ENCODE results near the gene STK10.

Gene STK10

DNA sequence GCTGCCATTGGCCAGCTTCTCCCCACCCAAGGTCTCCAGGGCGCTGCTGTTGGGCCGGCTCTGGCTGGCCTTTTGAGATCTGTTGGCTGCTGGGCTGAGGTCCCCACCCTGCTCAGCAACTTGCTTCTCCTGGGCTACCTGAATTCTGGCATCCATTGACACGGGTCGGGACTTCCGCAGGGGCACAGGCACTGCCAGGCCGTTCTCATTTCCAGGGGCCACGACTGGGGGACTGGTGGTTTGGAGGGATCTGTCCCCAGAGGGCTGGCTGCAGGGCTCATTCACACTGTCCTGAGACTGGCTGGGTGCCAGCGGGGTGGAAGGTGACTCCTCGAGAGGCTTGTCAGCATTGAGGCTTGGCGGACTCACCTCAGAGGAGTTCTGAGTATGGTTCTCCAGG is 94.5 kb downstream of the STK10 start:
- in situ Hi-C loops (cut with MboI; ENCODE audit: low sequenced_read_pairs), result no loop called here

DNA sequence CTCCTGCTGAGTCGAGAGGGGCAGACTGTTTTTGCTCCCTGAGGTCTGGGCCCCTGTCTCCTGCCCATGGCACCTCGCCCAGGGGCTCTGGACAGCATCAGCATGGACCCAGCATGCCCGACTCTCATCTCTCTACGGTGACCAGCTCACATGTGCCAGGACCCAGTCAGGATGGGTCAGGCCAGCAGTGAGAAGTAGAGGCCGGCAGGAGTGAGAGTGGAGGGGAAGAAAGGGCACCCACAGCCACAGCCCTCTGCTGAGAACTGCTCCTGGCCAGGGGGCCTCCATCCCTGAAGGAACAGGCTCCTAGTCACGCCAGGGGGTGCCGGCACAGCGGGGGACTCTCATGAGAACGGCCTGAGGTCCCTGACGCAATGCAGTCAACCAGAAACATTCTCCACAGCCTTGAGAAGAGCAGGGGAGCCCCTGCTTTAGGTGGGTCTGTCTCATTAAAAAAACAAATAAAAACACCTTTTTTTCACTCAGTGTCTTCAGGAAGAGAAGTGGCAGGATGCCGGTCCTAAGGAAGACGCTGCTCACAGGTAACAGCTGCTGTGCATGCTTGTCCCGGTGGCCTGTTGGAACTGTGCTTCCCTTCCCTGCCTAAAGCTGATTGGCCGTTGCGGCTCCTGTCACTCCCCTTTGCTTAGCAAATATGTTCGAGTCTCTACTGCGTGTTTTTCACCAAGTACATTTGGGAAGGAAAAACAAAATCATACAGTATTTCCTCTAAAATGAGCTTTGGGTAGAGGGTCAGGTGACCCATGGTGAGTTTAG is 95.9 kb downstream of the STK10 start:
- in situ Hi-C loops (cut with MboI; ENCODE audit: low sequenced_read_pairs), result no loop called here

DNA sequence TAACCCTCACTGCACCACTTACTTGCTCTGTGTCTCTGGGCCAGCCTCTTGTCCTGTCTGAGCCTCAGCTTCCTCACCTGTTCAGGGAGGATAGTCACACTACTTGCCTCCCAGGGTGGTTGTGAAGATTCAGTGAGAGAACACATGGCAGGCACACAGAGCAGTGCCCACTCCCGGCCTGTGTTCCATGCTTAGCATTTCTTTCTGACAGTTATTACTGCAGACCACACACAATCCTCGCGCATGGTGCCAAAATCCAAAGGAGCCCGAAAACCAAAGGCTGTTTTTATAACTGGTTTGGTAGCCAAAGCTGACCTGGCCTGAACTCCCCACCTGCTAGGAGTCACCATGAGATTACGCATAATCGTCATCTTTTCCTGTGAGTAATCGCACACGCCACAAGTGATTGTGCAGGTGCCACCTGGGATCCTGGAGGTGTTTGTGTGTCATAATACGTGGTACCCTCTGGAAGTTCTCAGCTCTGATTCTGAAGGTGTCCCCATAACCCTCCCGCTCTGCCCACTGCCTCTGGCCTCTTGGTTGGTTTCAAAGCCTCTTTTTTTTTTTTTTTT is 97.0 kb downstream of the STK10 start:
- in situ Hi-C loops (cut with MboI; ENCODE audit: low sequenced_read_pairs), result no loop called here

DNA sequence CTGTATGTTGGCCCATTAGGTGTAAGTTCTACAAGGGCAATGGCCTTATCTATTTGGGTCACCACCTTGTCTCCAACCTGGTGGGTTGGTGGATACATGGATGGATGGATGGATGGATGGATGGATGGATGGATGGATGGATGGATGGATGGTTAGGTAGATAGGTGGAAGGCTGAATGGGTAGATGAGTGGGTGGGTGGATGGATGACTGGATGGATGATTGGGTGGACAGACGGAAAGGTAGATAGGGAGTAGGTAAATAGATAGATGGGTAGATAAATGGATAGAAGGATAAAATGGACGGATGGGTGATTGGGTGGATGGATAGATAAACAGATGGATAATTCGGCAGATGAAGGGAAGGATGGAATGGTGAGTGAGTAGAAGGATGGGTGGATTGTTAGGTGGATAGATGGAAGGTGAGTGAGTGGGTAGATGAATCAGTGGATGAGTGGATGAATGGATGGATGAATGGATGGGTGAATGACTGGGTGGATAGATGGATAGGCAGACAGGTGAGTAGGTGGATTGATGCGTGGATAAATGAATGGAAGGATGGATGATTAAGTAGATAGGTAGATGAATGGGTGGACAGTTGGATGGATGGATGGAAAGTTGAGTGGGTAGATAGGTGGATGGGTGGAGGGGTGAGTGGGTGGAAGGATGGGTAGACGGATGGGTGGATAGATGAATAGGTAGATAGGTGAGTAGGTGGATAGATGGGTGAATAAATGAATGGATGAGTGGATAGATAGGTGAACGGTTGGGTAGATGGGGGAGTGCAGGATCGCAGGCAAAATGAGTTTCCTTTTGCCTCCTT is 98.5 kb downstream of the STK10 start:
- in situ Hi-C loops (cut with MboI; ENCODE audit: low sequenced_read_pairs), result no loop called here

DNA sequence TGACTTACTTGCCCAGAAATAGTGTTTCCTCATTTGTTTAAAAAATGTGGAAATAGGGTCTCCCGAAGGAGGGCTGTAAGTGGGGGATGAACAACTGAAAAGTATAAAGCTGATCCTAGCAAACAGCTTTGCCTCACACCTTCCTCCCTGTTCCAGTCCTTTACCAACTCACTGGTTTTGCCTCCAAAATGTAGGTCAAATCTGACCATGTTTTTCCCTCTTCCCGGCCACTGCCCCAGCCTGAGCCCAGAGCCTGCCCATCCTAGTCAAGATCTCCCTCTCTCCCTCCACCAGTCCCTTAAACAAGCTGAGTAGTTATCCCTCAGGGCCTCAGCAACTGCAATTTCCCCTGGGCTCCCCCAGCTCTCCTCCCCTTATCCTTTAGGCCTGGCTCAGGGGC is 99.2 kb downstream of the STK10 start:
- in situ Hi-C loops (cut with MboI; ENCODE audit: low sequenced_read_pairs), result no loop called here

DNA sequence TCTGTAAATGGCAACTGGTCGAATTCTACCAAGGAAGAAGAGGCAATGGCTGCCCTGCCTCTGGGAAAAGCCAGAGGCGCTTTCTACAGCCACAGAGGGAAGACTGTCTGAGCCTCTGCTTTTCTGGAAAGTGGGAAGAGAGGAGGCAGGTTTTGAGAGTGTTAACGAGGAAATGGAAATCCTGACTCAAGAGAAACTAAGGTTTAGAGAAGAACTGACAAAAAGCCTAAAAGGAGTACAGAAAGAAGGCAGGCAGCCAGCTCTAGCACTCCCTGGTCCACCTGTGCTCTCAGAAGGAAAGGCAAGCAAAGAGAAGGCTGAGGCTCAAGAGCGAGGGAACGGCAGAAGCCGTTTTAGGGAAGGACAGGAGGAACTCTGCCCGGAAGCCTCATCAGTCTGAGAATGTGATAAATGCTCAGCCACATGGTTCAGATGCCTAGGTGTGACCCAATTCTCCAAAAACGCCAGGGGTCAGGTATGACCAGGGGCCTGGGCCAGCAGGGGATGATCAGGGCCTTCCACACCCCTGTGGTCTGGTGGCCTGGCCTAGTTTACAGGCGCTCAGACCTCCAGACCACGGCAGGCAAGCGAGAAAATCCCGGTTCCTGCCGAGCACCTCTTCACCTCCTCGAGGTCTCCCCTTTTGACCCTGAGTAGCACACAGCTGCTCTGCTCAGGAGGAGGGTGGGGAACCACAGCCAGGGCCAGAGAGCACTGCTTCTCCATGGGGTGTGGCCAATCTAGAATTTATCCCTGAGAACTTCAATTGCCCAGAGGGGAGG is 101.6 kb downstream of the STK10 start:
- in situ Hi-C loops (cut with MboI; ENCODE audit: low sequenced_read_pairs), result no loop called here

DNA sequence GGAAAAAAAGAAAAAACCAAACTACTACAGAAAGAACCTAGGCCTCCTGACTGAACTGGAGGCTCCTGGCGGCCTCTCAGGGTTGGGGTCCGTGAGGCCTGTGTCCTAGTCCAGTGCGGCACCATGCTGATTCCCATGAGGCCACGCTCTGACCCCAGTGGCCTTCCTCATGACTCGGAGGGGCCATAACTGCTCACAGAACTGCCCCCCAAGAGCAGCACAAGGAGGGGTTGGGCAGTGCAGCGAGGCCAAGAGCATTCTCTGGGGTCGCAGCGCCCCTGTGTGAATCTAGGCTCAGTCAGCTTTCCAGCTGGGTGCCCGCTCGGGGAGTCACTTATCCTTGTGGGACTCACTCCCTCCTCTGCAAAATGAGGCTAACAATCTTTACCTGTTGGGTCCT is 102.3 kb downstream of the STK10 start:
- in situ Hi-C loops (cut with MboI; ENCODE audit: low sequenced_read_pairs), result no loop called here

DNA sequence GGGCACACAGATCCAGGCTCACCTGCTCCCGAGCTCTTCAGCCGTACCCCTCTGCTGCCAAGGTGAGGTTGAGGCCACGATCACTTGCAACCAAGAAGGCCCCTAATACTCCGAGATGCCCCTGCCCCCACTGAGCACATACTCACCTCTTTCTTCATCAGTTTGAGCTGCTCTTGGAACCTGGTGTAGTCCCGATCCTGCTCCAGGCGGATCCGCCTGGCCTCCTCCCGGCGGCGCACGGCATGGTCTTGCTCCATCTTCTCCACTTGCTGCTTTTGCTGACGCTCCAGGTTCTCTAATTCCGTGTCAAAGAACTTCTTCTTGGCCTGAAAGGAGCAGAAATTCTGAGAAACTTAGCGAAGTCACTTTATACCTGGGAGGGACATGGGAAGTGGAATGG is 105.8 kb downstream of the STK10 start:
- in situ Hi-C loops (cut with MboI; ENCODE audit: low sequenced_read_pairs), result no loop called here

DNA sequence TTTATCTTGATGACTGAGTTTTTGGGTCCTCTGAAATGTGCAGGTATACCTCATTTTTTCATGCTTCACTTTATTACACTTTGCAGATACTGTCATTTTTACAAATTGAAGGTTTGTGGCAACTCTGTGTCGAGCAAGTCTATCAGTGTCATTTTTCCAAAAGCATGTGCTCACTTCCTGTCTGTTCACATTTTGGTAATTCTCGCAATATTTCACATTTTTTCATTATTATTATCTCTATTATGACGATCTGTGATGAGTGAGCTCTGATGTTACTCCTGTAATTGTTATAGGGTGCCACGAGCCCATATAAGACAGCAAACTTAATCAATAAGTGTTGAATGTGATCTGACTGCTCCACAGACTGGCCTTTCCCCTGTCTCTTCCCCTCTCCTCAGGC is 108.1 kb downstream of the STK10 start:
- in situ Hi-C loops (cut with MboI; ENCODE audit: low sequenced_read_pairs), result no loop called here

DNA sequence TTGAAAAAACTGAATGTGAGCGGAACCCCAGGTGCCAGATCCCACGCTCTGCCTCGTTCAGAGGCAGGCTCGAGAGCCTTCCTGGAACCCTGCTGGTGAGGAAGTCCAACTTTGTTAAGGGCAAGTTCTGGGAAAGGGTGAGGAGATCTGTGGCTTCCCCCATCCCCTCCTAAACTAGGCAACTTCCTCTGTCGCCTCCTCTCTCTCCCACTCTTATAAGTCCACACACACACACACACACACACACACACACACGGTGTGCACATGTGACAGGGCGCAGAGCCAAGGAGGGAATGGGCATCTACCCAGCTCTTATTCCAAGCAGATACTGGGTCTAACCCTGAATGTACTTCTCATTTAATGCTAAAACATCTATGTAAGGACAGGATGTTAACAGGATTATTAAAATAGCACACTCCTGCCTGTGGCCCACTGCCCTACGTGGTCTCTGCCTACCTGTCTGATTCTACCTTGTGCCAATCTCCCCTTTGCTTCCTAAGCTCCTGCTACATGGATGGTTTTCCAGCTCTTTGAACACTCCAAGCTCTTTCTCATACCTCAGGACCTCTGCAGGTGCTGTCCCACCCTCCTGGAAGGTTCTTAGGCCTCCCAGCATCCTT is 109.2 kb downstream of the STK10 start:
- in situ Hi-C loops (cut with MboI; ENCODE audit: low sequenced_read_pairs), result no loop called here

DNA sequence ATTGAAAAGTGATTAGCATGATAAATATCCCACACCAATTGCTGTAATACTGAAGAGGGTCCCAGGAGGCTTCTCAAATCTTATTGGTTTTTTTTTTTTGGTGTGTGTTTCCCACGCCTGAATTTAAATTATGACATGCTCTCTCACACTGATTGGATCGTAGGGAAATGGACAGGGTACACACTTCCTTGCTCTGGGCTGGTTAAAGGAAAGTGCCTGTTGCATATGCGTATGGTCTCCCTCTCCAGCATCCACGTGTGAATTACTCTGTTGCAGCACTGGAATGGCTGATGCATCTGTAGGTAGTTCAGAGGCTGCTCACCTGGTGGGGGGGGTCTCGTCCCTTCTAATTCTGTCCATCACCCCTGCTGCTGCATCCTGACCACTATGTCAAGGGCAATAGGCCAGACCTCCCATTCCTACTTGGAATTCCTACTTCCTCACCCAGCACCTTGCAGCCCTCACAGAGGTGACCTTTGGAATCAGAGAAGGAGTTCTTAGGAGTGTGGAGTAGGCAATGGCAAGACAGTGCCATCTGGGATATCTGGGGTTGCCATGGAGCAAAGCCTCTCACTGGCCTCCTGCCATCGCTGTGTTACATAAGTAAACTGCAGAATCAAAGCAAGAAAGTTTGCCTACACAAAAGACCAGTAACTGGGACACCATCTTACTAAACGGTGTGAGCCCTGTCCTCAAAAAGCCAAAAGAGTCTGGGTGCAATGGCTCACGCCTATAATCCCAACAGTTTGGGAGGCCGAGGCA is 110.2 kb downstream of the STK10 start:
- in situ Hi-C loops (cut with MboI; ENCODE audit: low sequenced_read_pairs), result no loop called here

DNA sequence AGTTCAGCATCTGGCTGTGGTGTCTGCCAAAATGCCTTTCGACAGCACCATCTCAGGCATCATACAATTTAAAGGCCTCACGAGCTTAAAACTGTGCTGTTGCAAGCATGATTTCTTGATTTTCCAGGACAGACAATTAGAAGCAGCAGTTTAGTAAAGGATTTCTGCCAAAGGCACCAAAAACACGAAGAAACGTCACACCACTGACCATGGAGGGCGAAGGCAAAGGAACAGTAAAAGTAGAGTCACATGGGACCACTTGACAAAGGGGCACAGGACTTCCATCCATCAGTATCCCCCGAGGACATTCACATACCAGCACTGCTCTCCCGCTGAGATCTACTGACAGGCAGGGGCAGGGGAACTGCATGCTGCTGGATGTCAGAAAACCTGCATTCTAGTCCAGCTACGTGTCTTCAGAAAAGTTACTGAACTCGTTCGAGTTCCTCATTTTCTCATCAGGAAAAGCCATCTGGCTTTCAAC is 111.2 kb downstream of the STK10 start:
- in situ Hi-C loops (cut with MboI; ENCODE audit: low sequenced_read_pairs), result no loop called here

DNA sequence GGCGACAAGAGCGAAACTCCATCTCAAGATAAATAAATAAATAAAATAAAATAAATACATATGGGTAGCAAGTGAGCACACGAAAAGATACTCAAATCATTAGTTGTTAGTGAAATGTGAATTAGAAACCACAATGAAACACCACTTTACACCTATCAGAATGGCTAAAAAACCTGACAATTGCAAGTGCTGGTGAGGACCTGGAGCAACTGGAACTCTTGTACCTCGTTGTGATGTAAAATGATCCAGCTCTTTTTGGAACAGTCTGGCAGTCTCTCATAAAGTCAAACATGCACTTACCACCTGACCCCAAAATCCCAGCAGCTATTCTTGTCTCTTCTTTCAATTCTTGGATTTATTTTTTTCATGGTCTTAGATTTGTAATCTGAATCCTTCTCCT is 112.4 kb downstream of the STK10 start:
- in situ Hi-C loops (cut with MboI; ENCODE audit: low sequenced_read_pairs), result no loop called here

DNA sequence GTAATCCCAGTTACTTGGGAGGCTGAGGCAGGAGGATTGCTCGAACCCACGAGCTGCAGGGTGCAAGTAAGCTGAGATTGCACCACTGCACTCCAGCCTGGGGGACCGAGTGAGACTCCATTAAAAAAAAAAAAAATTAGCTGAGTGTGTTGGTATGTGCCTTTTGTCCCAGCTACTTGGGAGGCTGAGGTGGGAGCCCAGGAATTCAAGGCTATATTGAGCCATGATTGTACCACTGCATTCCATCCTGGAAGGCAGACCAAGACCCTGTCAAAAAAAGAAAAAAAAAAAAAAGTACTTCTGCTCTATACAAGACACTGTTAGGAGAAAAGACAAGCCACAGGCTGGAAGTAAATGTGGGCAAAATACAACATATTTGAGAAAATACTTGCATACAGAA is 113.1 kb downstream of the STK10 start:
- in situ Hi-C loops (cut with MboI; ENCODE audit: low sequenced_read_pairs), result no loop called here

DNA sequence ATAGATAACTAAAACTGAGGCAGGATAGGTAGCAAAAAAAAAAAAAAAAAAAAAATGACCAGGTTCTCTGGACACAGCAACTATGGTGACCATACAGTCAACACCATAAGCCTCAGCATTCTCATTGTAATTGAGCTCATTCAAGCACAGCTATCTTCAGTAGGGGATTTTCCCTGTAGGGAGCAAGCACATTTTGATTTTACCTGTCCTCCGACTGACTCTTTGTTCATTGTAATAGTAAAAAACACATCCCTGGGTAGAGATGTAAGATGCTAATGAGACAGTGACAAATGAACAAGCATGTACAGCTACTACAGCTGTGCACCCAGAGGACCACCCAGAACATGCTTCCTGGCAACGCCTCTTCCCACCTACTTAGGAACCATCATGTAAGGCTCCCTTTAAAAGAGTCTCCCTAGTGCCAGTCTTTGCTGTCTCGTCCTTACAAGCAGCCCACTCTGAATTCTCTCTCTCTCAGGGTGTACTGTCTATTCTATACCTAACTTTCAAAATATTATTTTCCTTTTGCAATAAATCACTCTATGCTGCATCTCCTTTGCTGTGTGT is 116.6 kb downstream of the STK10 start:
- in situ Hi-C loops (cut with MboI; ENCODE audit: low sequenced_read_pairs), result no loop called here

DNA sequence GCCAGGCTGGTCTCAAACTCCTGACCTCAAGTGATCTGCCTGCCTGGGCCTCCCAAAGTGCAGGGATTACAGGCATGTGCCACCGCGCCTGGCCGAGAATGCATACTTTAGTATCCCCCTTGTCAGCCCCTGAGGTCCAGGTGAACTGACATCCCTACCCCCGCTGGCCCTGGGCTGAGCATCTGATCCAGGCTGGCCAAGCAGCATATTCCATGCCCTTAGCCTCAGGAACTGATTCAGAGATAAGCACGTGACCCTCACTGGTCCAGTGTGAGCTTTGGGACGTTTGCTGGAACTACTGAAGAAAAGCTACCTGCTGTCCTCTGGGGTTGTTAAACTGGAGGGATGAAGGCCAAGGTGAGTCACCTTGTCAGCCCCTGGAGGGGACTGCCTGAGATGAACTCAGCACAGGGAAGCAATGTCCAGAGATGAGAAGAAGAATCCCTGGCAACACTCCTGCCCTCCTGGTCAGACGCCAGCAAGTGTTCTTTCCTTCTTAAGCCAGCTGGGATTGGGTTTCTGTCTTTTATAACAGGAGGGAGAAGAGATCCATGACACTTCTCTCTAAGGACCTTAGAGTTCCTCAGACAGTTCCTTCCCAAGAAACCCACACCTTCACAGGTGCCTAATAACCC is 122.5 kb downstream of the STK10 start:
- in situ Hi-C loops (cut with MboI; ENCODE audit: low sequenced_read_pairs), result no loop called here

DNA sequence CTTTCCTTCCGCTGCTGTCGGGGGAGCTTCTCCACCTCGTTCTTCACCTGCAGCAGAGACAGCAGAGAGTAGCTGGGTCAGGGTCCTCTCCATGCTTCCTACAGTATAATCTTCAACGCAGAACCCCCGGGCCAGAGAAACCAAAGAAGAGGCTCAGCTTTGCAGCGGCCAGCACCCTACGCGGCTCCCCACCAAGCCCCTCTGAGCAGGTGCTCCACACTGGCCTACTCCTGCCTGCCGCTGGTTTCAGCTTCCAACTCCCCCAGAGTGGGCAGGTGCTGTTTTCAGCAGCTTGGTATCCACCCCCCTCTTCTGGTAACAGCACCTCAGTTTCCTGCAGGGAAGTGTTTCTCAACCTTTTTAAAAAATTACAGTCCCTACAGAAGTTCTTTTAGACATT is 123.3 kb downstream of the STK10 start:
- in situ Hi-C loops (cut with MboI; ENCODE audit: low sequenced_read_pairs), result no loop called here

DNA sequence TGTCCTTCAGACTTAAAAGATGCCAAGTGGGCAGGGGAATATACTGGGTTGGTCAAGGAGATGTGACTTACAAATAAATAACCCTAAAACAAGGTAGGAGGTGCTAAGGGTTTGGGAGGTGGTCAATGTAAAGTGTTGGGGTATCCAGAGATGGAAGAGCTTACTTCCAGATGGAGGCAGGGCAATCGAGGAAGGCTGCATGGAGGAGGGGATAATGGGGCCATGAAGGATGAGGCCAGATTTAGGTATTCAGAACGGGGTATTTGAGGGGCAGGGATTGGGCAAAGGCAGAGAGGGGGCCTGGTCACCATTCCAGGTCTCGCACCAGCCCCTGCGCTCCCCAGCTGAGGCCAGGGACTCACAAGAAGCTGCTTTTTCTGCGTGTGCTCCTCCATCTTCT is 123.7 kb downstream of the STK10 start:
- in situ Hi-C loops (cut with MboI; ENCODE audit: low sequenced_read_pairs), result no loop called here

Data from hTERT RPE-1 (cell line).